Measurements from ENCODE around the gene ALB.

Gene ALB

GRCh38 chr4:73432169-73433000 is 28.3 kb downstream of the ALB start:
- DNase-seq = no peak

DNA sequence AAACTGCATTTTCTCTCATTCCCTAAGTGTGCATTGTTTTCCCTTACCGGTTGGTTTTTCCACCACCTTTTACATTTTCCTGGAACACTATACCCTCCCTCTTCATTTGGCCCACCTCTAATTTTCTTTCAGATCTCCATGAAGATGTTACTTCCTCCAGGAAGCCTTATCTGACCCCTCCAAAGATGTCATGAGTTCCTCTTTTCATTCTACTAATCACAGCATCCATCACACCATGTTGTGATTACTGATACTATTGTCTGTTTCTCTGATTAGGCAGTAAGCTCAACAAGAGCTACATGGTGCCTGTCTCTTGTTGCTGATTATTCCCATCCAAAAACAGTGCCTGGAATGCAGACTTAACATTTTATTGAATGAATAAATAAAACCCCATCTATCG is 29.1 kb downstream of the ALB start:
- DNase-seq = no peak

DNA sequence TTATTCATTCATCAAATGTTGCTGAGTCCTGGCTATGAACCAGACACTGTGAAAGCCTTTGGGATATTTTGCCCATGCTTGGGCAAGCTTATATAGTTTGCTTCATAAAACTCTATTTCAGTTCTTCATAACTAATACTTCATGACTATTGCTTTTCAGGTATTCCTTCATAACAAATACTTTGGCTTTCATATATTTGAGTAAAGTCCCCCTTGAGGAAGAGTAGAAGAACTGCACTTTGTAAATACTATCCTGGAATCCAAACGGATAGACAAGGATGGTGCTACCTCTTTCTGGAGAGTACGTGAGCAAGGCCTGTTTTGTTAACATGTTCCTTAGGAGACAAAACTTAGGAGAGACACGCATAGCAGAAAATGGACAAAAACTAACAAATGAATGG is 30.2 kb downstream of the ALB start:
- no peak for DNase-seq

- DNase-seq = no peak
Observed at GRCh38 chr4:73435984-73436383, 31.9 kb downstream of the ALB start, which contains the start of gene AFP. Gene AFP, plus strand, starts transcription at chr4:73436221. Its CDS starts 42 bp downstream, at chr4:73436263.

- no peak for DNase-seq
Observed at GRCh38 chr4:73436674-73437557, 32.8 kb downstream of the ALB start.

DNA sequence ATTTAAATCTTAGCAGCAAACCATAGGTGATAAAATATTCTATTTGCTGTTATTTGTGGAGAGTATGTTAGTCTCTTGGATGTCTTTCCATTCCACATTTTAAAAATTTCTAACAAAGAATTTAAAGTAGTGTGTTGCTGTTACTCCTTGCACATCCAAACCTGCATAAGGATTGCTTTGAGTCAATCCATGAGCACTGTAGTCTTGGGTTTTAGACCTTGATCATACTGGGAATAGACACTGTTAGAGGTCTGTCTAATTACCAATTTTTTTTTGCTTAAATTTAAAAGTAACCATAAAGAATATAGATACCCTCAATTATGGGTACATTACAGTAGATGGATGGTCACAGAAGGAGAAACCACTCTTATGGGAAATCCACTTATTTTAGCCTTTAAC is 33.5 kb downstream of the ALB start:
- DNase-seq = no peak

DNA sequence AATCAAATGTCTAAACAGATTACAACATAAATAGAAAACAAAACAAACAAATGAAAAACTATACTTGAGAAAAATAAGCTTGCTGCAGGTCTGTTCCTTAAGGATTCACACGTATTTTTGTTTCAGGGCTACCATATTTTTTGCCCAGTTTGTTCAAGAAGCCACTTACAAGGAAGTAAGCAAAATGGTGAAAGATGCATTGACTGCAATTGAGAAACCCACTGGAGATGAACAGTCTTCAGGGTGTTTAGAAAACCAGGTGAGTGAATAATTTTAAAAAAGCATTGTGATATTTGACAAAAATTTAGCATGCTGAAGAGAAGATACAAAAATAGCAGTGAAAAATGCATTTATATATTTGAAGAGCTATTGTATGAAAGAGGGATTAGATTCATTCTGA is 34.0 kb downstream of the ALB start:
- no peak for DNase-seq

DNA sequence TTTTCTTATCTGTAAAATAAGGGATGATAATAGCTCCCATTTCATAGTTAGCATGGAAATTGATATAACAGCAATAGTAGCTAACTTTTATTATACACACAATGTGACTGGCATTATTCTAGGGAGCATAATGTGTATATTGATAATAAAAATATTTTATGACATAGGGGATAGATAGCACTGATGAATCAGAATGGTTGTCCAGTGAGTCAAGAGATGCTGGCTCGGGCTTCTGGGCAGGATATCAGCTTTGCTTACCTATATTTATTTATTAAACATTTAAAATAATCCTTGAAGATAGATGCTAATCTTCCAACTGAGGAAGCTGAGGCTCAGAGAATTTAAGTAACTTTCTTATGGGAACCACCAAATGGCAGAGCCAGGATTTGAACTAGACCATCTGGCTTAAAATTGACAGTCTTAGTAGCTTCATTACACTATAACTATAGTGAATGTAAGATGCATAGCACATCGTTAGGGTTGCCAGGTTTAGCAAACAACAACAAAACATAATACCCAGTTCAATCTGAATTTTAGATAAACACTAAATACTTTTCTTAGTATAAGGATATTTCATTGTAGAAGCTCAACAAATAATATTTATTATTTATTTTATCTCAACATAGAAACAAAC is 34.6 kb downstream of the ALB start:
- DNase-seq = no peak

DNA sequence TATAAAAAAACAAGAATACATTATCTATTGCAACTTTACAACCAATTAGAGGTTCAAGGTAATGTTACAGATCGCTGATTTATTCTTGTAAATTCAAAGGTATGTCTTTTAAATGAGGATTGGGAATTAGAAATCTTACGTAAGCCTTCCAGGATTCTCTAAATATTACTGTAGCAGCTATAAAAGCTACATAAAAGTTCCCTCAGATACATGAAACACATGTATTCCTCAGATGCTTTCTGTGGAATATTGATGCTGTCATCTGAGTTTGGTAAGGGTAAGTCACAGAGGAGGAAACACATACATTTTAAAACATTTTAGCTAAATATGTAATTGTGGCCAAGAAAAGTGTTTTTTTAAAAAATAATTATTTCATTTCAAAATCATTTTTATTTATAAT is 35.4 kb downstream of the ALB start:
- DNase-seq = no peak

GRCh38 chr4:73439991-73440390 is 35.9 kb downstream of the ALB start:
- no peak for DNase-seq

GRCh38 chr4:73440653-73441052 is 36.6 kb downstream of the ALB start:
- DNase-seq = no peak

- no peak for DNase-seq
Observed at GRCh38 chr4:73442275-73442674, 38.2 kb downstream of the ALB start.

GRCh38 chr4:73443224-73443623 is 39.1 kb downstream of the ALB start:
- no peak for DNase-seq

- DNase-seq = no peak
Observed at GRCh38 chr4:73445383-73446335, 41.6 kb downstream of the ALB start.

- DNase-seq = no peak
Observed at GRCh38 chr4:73446336-73446938, 42.4 kb downstream of the ALB start.

DNA sequence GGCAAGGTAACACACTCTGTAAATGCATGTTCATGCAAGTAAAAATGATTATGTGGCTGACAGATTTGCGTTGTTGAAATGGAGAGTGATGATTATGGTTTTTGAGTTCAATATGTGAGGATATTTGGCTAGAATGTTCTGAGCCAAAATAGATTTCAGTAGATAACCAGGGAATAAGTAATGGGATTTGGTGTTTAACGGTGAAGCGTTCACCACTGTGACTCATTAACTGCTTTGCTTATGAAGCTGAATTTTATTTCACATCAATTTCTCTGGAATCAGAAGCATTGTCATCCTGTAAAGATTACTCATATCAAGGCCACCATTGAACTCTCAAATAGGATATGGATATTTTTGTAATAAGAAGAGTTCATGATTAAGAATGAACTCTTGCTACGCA is 43.6 kb downstream of the ALB start:
- DNase-seq = no peak

DNA sequence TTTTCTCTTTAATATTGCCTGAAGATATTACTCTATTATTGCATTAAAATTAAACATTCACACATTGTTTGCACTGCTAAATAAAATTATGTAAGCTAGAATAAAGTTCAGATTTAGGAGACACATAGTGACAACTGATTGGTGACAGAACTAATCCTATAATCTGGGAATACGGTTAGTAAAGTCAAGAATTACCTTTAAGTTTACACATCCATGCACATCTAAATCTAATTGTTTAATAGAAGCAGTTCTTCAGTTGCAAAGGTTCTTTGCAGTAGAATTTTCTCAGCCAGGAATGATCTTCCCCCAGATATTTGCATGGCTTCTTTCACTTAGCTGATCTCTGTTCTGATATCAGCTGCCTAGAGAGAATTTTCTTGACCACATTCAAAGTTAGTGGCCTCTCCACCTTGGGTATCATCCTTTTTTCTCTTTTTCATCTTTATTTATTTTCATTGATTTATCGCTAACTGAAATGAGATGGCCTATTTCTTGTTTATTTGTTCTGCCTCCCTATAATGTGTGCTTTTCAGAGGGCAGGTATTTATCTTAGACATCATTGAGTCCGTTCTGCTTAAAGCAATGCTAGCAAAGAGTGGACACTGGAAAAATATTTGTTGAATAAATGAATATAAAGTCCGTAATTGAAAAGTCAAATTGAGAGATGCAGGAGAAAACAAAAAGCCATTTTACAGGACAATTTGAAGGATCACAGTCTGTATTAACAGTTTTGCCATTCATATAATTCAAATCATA is 44.5 kb downstream of the ALB start:
- no peak for DNase-seq

GRCh38 chr4:73450398-73451004 is 46.4 kb downstream of the ALB start:
- DNase-seq = no peak

GRCh38 chr4:73451404-73451803 is 47.3 kb downstream of the ALB start:
- DNase-seq = no peak

DNA sequence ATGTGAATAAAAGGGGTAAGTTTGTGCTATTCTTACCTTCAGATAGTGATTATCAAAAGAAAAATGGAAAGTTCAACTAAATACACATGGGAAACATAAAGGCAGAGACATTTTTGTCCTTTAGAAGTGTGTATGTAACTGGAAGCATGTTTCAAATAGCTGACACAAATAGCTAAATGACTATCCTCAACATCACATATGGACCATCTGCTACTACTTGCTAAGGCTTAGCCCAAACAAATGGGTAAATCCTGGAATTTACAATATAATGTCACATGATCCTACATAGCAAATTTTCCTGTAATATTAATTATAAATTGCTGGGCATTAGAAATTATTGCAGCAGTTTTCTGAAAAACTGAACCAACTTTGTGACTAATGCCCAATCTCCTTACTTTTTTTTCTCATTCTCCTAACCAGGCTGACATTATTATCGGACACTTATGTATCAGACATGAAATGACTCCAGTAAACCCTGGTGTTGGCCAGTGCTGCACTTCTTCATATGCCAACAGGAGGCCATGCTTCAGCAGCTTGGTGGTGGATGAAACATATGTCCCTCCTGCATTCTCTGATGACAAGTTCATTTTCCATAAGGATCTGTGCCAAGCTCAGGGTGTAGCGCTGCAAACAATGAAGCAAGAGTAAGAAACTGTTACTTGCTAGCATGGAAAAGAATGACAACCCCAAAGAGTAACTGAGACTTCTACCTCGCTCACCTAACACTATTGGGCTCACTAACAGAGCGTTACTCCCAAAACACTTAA is 48.1 kb downstream of the ALB start:
- no peak for DNase-seq
